Measurements from ENCODE around the gene IFT88. TPM values are rescaled to one million over a fixed set of nuclear protein-coding genes. Genes with fewer than 3 reads are reported as not detected.

The IFT88 gene
- total RNA-seq, 4 donors from 2014 or later, result 14.6 to 24.6 (median 19.2) TPM

GRCh38 chr13:20573636-20574035 is 6.7 kb downstream of the IFT88 start:
- Histone ChIP-seq H3K27me3 (no peaks in the 10 kb centered on the region), H3K4me1 (no peaks in the 10 kb centered on the region), H3K9me3 (peaks cover 0 to 16% (median 5%) of the 10 kb centered on the region in 4 donors), H3K27ac (no peak overlapping the region), H3K4me3 (no peak overlapping the region), H3K36me3 (peaks cover 0 to 34% (median 0%) of the 10 kb centered on the region in 3 donors)
- 63 to 65% methylated on average over 2 of the region's 2 CpGs for WGBS, 2 donors
- TF ChIP-seq EP300 (IDR thresholded peaks at IDR 0.05), result no peak
- TF ChIP-seq CTCF (IDR thresholded peaks at IDR 0.05), result no peak
- TF ChIP-seq POLR2A (IDR thresholded peaks at IDR 0.05), result no peak
- DNase-seq (ENCODE audit: low spot score in 2 of 2), result no peak

- Histone ChIP-seq H3K4me1 (no peaks in the 10 kb centered on the region), H3K27me3 (no peaks in the 10 kb centered on the region), H3K9me3 (peaks cover 0 to 25% (median 10%) of the 10 kb centered on the region in 4 donors), H3K36me3 (peaks cover 0 to 68% (median 0%) of the 10 kb centered on the region in 3 donors), H3K27ac (no peak overlapping the region), H3K4me3 (no peak overlapping the region)
- TF ChIP-seq POLR2A (IDR thresholded peaks at IDR 0.05) (no peak), CTCF (IDR thresholded peaks at IDR 0.05) (no peak), EP300 (IDR thresholded peaks at IDR 0.05) (no peak)
- no peak for DNase-seq (ENCODE audit: low spot score in 2 of 2)
- 89 to 91% methylated on average over 3 of the region's 3 CpGs for WGBS, 2 donors
Observed at GRCh38 chr13:20579191-20579590, 12.2 kb downstream of the IFT88 start.

- Histone ChIP-seq H3K4me1 (no peaks in the 10 kb centered on the region), H3K4me3 (no peak overlapping the region), H3K9me3 (peaks cover 0 to 32% (median 11%) of the 10 kb centered on the region in 4 donors), H3K27ac (no peak overlapping the region), H3K27me3 (no peaks in the 10 kb centered on the region), H3K36me3 (peaks cover 0 to 76% (median 7%) of the 10 kb centered on the region in 3 donors)
- no peak for DNase-seq (ENCODE audit: low spot score in 2 of 2)
- WGBS, 2 donors, result 92 to 97% methylated on average over 5 of the region's 5 CpGs
- TF ChIP-seq EP300 (IDR thresholded peaks at IDR 0.05), result no peak
- no peak for TF ChIP-seq CTCF (IDR thresholded peaks at IDR 0.05)
- TF ChIP-seq POLR2A (IDR thresholded peaks at IDR 0.05), result no peak
Observed at GRCh38 chr13:20580257-20580656, 13.3 kb downstream of the IFT88 start.

GRCh38 chr13:20582026-20582425 is 15.1 kb downstream of the IFT88 start:
- Histone ChIP-seq H3K27me3 (no peaks in the 10 kb centered on the region), H3K36me3 (peaks cover 0 to 76% (median 7%) of the 10 kb centered on the region in 3 donors), H3K4me1 (no peaks in the 10 kb centered on the region), H3K4me3 (no peak overlapping the region), H3K27ac (no peak overlapping the region), H3K9me3 (peaks cover 0 to 26% (median 8%) of the 10 kb centered on the region in 4 donors)
- TF ChIP-seq EP300 (IDR thresholded peaks at IDR 0.05) (no peak), POLR2A (IDR thresholded peaks at IDR 0.05) (no peak), CTCF (IDR thresholded peaks at IDR 0.05) (no peak)
- WGBS, 2 donors, result 34 to 47% methylated on average over 2 of the region's 2 CpGs
- no peak for DNase-seq (ENCODE audit: low spot score in 2 of 2)

- TF ChIP-seq EP300 (IDR thresholded peaks at IDR 0.05), result no peak
- no peak for TF ChIP-seq CTCF (IDR thresholded peaks at IDR 0.05)
- TF ChIP-seq POLR2A (IDR thresholded peaks at IDR 0.05), result no peak
- H3K9me3 ChIP-seq, result peaks cover 0 to 18% (median 6%) of the 10 kb centered on the region in 4 donors
- WGBS, 2 donors, result 97 to 98% methylated on average over 1 of the region's 1 CpG
- no peak for DNase-seq (ENCODE audit: low spot score in 2 of 2)
- no peak overlapping the region for H3K27ac ChIP-seq
- no peaks in the 10 kb centered on the region for H3K4me1 ChIP-seq
- peaks cover 0 to 67% (median 7%) of the 10 kb centered on the region in 3 donors for H3K36me3 ChIP-seq
- H3K4me3 ChIP-seq, result no peak overlapping the region
- H3K27me3 ChIP-seq, result no peaks in the 10 kb centered on the region
Observed at GRCh38 chr13:20583803-20584293, 16.9 kb downstream of the IFT88 start.
